Tibial nerve (tissue), 4 donors: ENCODE results near the gene SLC26A9.

ENCODE experiments used
- CTCF ChIP-seq, 5 experiments: fragments of 200-600 bp in 3 of 5; fragments of 450-650 bp in 2 of 5; sonication (generic) in 3 of 5; IDR thresholded peaks; one replicate each; pipeline ENCODE4 v1.5.1; 2016 to 2019; ENCODE audit warnings: antibody characterized with exemption in 5 of 5, mild to moderate bottlenecking in 3 of 5, moderate library complexity in 2 of 5
- EP300 ChIP-seq, 2 donors: sonication (generic); formaldehyde crosslinking; IDR thresholded peaks; one replicate each; pipeline ENCODE4 v1.6.1; 2017; ENCODE audit warnings: antibody characterized with exemption in 2 of 2, mild to moderate bottlenecking in 1 of 2
- POLR2A ChIP-seq, 2 donors: fragments of 450-650 bp; IDR thresholded peaks; one replicate each; pipeline ENCODE4 v1.6.1; 2017; ENCODE audit warnings: antibody characterized with exemption in 2 of 2, mild to moderate bottlenecking in 2 of 2, moderate library complexity in 2 of 2

- TF ChIP-seq CTCF (IDR thresholded peaks at IDR 0.05) (no peak), POLR2A (IDR thresholded peaks at IDR 0.05) (no peak), EP300 (IDR thresholded peaks at IDR 0.05) (no peak)
Measured at GRCh38 chr1:205978676-205979075, 35.4 kb upstream of the SLC26A9 start.
